Amygdala (tissue), 56 donors: ENCODE results near the gene GRIK4.
A peak's percentile ranks its signal among the peaks of the same experiment; 100 is the strongest.
"Not testable (repeated sequence)": the region's sequence is repeated elsewhere in the genome, so short reads cannot be mapped to it uniquely, and the experiment has no call there.

Experiments used
- DNase-seq, 56 donors: peaks; one replicate each; lab custom pipeline; 2025; lab: John Stamatoyannopoulos, UW

Gene GRIK4

GRCh38 chr11:120569861-120570260 is 58.3 kb downstream of the GRIK4 start:
- peak in 4 of 56 donors; percentile 5 to 28 (median 14) for DNase-seq

GRCh38 chr11:120571476-120571875 is 59.9 kb downstream of the GRIK4 start:
- no peak for DNase-seq

- DNase-seq, result no peak
Measured at GRCh38 chr11:120573756-120574354, 62.3 kb downstream of the GRIK4 start.

- no peak for DNase-seq
Measured at GRCh38 chr11:120574876-120575275, 63.3 kb downstream of the GRIK4 start.

GRCh38 chr11:120575461-120575860 is 63.9 kb downstream of the GRIK4 start:
- DNase-seq, result no peak

- DNase-seq, result no peak
Measured at GRCh38 chr11:120576606-120577005, 65.1 kb downstream of the GRIK4 start.

GRCh38 chr11:120577041-120577440 is 65.5 kb downstream of the GRIK4 start:
- DNase-seq, result no peak

GRCh38 chr11:120577624-120578363 is 66.2 kb downstream of the GRIK4 start:
- no peak for DNase-seq

GRCh38 chr11:120578596-120579154 is 67.1 kb downstream of the GRIK4 start:
- DNase-seq, result no peak

- DNase-seq, result no peak
Measured at GRCh38 chr11:120579611-120580031, 68.1 kb downstream of the GRIK4 start.

GRCh38 chr11:120581313-120581712 is 69.8 kb downstream of the GRIK4 start:
- no peak for DNase-seq

GRCh38 chr11:120582535-120582934 is 71.0 kb downstream of the GRIK4 start:
- DNase-seq, result not testable (repeated sequence)

GRCh38 chr11:120586072-120586471 is 74.5 kb downstream of the GRIK4 start:
- no peak for DNase-seq

- DNase-seq, result no peak
Measured at GRCh38 chr11:120586728-120587127, 75.2 kb downstream of the GRIK4 start.

GRCh38 chr11:120587299-120587698 is 75.8 kb downstream of the GRIK4 start:
- DNase-seq, result no peak

- no peak for DNase-seq
Measured at GRCh38 chr11:120589376-120589775, 77.8 kb downstream of the GRIK4 start.

GRCh38 chr11:120590472-120590871 is 78.9 kb downstream of the GRIK4 start:
- DNase-seq, result no peak

- DNase-seq, result no peak
Measured at GRCh38 chr11:120594746-120595145, 83.2 kb downstream of the GRIK4 start.

- DNase-seq, result no peak
Measured at GRCh38 chr11:120595557-120595956, 84.0 kb downstream of the GRIK4 start.

GRCh38 chr11:120597250-120598215 is 86.0 kb downstream of the GRIK4 start:
- DNase-seq, result no peak
